ENCODE data around the gene TP73.

DNA sequence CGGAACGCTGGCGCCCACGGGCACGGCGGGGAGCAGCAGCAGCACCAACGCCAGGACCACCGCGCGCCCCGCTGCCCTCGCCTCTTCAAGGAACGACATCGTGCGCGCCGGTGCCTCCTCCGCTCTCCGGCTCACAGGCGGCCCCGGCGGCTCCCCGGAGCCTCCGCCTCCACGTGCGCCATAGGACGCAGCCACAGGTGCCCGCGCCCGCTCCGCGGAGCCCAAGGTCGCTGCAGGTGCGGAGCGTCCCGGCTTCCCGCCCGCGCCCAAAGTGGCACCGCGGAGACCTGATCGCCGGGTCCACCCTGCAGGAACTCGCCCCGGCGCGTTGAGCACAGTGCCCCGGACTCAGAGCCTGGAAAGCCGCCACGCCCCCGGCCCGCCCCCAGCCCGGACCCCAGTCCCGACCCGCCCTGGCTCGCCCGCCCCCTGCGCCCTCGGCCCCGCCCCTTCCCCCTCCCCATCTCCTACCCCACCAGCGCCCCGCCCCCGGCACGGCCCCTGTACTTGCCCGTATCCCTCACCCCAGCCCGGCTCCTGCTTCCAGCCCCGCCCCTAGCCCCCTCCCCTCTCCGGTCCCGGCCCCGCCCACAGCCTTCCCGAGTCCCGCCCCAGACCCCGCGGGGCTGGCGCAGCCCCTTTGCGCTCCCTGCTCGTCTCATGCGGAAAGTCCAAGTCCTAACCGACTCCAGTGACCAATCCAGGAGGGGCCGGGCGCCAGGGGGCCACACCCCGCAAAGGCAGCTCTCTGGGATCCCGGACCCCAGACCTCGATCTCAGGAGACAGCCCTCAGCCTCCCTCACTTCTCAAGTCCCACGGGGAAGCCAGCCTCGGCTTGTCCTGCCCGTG lies 40.9 kb upstream of the TP73 start, which contains the start of gene MEGF6:
- TF ChIP-seq, protein P1, sequence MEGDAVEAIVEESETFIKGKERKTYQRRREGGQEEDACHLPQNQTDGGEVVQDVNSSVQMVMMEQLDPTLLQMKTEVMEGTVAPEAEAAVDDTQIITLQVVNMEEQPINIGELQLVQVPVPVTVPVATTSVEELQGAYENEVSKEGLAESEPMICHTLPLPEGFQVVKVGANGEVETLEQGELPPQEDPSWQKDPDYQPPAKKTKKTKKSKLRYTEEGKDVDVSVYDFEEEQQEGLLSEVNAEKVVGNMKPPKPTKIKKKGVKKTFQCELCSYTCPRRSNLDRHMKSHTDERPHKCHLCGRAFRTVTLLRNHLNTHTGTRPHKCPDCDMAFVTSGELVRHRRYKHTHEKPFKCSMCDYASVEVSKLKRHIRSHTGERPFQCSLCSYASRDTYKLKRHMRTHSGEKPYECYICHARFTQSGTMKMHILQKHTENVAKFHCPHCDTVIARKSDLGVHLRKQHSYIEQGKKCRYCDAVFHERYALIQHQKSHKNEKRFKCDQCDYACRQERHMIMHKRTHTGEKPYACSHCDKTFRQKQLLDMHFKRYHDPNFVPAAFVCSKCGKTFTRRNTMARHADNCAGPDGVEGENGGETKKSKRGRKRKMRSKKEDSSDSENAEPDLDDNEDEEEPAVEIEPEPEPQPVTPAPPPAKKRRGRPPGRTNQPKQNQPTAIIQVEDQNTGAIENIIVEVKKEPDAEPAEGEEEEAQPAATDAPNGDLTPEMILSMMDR (IDR thresholded peaks at IDR 0.05) = no peak
- no peak for TF ChIP-seq EZH2 (IDR thresholded peaks at IDR 0.05; ENCODE audit: borderline replicate concordance, insufficient read depth, low read depth, low read length, poor library complexity, severe bottlenecking)

Measured in B cell (primary cell).